Measurements from ENCODE around the gene PDE8A. TPM values are rescaled to one million over a fixed set of nuclear protein-coding genes. Genes with fewer than 3 reads are reported as not detected.

Gene PDE8A
- total and polyA plus RNA-seq, 2 of the 4 experiments (the other 2 are of a cell fraction), result 32.4 to 35.9 TPM

GRCh38 chr15:85006201-85006600, 24.5 kb downstream of the PDE8A start:
- H3K56ac ChIP-seq (ENCODE audit: extremely low read depth, insufficient read depth, low read length), result no peak overlapping the region
- H3K79me1 ChIP-seq (ENCODE audit: low read depth in 1 of 2, low read length in 2 of 2), result peaks cover 51 to 92% of the 10 kb centered on the region in 2 experiments
- H4K20me1 ChIP-seq (ENCODE audit: insufficient read depth, low read length), result peaks cover 87% of the 10 kb centered on the region
- H4K5ac ChIP-seq (ENCODE audit: low read depth, low read length), result no peak overlapping the region
- H2AK5ac ChIP-seq (ENCODE audit: low read depth, low read length), result no peak overlapping the region
- no peaks in the 10 kb centered on the region for H3K36me3 ChIP-seq (ENCODE audit: control insufficient read depth, insufficient read depth, low read length)
- no peak overlapping the region for H2AK9ac ChIP-seq (replicated peaks; ENCODE audit: low read depth, low read length, poor library complexity)
- H3K27me3 ChIP-seq (ENCODE audit: control insufficient read depth, insufficient read depth, low read length), result no peaks in the 10 kb centered on the region
- ATAC-seq (ENCODE audit: low read depth) (no peak), DNase-seq (no peak)
- H2BK15ac ChIP-seq (ENCODE audit: low read depth, low read length), result no peak overlapping the region
- intact Hi-C loops (cut with micrococcal nuclease) (no loop called here), dilution Hi-C loops (cut with HindIII; ENCODE audit: low sequenced_read_pairs, unreplicated experiment) (no loop called here), in situ Hi-C loops (cut with MboI; ENCODE audit: low sequenced_read_pairs) (no loop called here)
- no peak overlapping the region for H3K9ac ChIP-seq (ENCODE audit: low read depth, low read length)
- H2BK20ac ChIP-seq (ENCODE audit: low read depth, low read length), result no peak overlapping the region
- no peaks in the 10 kb centered on the region for H3K9me3 ChIP-seq (ENCODE audit: control insufficient read depth, insufficient read depth, low read length)
- no peak overlapping the region for H3K4me3 ChIP-seq (ENCODE audit: insufficient read depth, low read depth, low read length)
- no CpG with 5 or more reads among the region's 2 CpGs for WGBS, 2 experiments (ENCODE audit: extremely low coverage in 2 of 2, insufficient read length in 1 of 2)
- no peak overlapping the region for H4K8ac ChIP-seq (ENCODE audit: low read depth in 2 of 2, low read length in 2 of 2)
- no peak overlapping the region for H4K91ac ChIP-seq (ENCODE audit: insufficient read depth, low read depth, low read length)
- H3K4me1 ChIP-seq (ENCODE audit: control insufficient read depth, insufficient read depth, low read length), result peaks cover 24% of the 10 kb centered on the region
- H3K23ac ChIP-seq (ENCODE audit: low read depth, low read length), result no peak overlapping the region
- ChIA-PET CTCF (no interaction called here), POLR2A (ENCODE audit: unreplicated experiment) (no interaction called here)
- no peak overlapping the region for H2AFZ ChIP-seq (replicated peaks; ENCODE audit: low read length, poor library complexity)
- BruUV-seq (replicated peaks), result no TSS peak
- no peak overlapping the region for H3K27ac ChIP-seq (ENCODE audit: insufficient read depth, low read length)
- no peak overlapping the region for H2BK5ac ChIP-seq (ENCODE audit: low read depth, low read length, poor library complexity, severe bottlenecking)
- H3K18ac ChIP-seq (ENCODE audit: low read depth, low read length), result no peak overlapping the region
- no peak overlapping the region for H3K4me2 ChIP-seq (ENCODE audit: low read depth, low read length)
- H3K4ac ChIP-seq (ENCODE audit: low read depth, low read length), result no peak overlapping the region
- H3K9me1 ChIP-seq (ENCODE audit: insufficient read depth, low read length), result peaks cover 32% of the 10 kb centered on the region
- TF ChIP-seq ELK1 (IDR thresholded peaks at IDR 0.05; ENCODE audit: borderline replicate concordance, low read depth, low read length), result no peak
- TF ChIP-seq FOS (IDR thresholded peaks at IDR 0.05; ENCODE audit: low read depth, low read length), result no peak
- TF ChIP-seq CHD1 (IDR thresholded peaks at IDR 0.05; ENCODE audit: low read depth, low read length), result no peak
- TF ChIP-seq USF2 (IDR thresholded peaks at IDR 0.05; ENCODE audit: low read depth, low read length), result no peak
- no peak overlapping the region for H3K14ac ChIP-seq (replicated peaks; ENCODE audit: low read depth, low read length)
- H2BK120ac ChIP-seq (ENCODE audit: low read depth, low read length), result no peak overlapping the region
